Renal cortex interstitium (tissue), 11 donors: ENCODE measurements around the gene ELMO3. TPM values are rescaled to one million over a fixed set of nuclear protein-coding genes. Genes with fewer than 3 reads are reported as not detected.

Experiments used
- DNase-seq, 11 donors: peaks; one replicate each; pipeline ENCODE4 v3.0.0-alpha.2; 2013; ENCODE audit warnings: low read depth in 9 of 11, low spot score in 4 of 11; ENCODE audit errors: extremely low read depth in 1 of 11
- polyA plus RNA-seq, 3 donors: library from polyadenylated mRNA; unstranded; fragments of 120-200 nt; gene quantifications; one replicate each; pipeline ENCODE4 v1.2.1, GENCODE V29; 2013; ENCODE audit not compliant: insufficient read length in 3 of 3

The ELMO3 gene
- polyA plus RNA-seq, 3 donors, result 3.6 to 6.5 (median 5.6) TPM

DNA sequence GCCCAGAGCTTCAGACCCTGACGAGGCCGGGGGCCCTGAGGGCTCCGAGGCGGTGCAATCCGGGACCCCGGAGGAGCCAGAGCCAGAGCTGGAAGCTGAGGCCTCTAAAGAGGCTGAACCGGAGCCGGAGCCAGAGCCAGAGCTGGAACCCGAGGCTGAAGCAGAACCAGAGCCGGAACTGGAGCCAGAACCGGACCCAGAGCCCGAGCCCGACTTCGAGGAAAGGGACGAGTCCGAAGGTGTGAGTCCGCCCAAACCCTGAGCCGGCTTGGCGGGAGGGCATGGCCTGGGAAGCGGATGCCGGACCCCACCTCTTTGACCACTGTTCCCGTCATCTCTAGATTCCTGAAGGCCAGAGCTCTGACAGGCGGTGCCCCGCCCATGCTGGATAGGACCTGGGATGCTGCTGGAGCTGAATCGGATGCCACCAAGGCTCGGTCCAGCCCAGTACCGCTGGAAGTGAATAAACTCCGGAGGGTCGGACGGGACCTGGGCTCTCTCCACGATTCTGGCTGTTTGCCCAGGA is 24.2 kb upstream of the ELMO3 start:
- DNase-seq, result no peak

DNA sequence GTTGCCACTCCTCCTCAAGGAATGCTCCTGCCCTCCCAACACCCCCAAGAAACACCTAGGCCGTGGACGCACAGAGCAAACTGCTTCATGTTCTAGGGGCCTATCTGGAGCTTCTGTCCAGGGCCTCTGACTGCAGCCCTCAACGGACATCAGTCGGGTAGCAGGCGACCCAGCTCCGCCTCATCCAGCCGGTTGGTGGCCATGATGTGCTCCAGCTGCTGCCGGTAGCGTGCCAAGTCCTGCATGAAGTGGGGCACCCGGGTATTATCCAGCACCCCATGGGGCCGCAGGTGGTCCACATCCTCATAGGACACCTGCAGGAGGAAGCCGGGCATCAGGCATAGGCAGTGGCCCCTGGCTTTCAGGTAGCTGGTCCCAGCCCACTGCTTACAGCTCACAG is 22.3 kb upstream of the ELMO3 start:
- DNase-seq, result no peak

DNA sequence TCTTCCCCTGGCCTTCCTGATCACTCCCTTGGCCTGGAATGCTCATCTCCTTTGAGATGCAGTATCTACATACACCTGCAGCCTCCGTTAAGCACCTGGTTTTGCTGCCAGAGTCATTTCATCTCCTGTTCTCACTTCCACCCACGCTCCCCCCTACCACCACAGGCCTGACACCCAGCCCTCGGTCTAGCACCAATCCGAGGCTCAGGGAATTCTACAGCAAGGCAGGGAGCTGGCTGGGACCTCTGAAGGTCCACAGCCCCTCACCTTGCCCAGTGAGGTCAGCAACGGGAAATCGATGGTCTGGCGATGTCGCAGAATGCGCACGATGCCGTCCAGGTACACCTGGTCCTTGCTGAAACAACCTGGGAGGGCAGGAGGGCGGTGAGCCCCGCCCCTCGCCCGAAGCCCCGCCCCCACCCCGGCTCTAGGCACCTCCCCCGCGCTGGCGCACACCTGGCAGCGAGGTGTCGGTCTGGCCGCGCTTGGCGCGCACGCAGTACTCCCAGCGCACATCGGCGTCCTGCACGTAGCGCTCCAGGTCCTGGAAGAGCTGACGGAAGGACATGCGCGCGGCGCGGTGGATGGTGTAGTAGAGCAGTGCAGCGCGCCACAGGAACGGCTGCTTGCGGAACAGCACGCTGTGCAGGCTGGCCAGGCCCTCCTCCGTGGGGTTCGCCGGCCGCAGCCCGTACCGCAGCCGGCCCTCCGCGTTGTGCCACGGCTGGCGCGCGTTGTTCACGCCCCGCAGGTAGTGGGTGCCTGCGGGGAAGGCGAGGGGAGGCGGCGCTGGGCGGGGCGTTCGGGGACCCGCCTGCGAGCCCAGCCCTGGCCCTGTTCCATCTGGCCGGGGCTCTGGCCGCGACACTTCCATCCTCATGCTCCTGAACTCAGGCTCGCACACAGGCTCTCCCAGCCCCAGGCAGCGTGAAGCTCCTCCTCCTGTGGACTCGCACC is 20.9 kb upstream of the ELMO3 start:
- no peak for DNase-seq

DNA sequence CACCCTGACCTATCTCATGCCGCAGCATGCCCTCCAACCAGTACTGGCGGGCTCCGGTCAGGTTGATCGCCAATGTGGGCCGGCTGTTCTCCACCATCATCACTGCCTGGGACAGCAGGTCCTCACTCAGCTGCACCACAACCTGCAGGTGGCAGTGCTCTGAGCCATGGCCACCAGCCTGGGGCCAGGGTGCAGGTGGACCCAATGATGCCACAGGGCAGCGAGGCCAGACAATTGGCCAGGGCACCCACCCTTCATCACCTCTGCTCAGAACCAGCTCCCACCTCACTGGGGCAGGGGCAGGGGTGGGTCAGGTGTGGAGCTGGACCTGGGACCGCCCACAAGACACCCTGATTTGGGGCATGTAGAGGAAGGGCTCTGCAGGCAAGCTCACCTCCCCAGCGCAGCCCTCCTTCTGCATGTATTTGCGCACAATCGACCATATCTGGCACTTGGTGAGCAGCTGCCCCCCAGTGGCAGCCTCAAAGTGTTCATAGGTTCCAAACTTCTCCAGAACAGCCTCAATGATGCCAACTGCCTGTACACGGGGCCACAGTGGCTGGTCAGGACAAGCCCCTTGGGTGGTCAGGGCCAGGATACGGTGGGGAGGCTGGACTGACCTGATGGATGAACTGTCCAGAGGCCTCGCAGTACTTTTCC is 19.4 kb upstream of the ELMO3 start:
- no peak for DNase-seq

DNA sequence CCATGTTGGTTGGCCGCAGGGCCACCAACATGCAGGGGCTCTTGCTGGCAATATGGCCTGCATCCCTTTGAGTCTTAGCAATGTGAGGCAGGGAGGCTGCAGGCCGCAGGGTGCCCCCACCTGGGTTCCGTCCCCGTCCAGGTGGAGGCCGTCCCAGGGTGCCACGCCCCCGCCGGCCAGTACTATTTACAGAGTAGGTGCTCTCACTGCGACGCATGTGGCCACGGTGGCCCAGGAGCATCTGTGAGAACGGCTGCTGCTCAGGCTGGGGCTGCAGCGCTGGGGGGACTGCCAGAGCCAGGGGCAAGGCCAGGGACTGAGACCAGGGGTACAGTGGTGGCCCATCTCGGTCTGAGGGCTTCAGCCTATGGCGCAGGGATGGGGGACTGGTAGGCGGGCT is 18.8 kb upstream of the ELMO3 start:
- no peak for DNase-seq

DNA sequence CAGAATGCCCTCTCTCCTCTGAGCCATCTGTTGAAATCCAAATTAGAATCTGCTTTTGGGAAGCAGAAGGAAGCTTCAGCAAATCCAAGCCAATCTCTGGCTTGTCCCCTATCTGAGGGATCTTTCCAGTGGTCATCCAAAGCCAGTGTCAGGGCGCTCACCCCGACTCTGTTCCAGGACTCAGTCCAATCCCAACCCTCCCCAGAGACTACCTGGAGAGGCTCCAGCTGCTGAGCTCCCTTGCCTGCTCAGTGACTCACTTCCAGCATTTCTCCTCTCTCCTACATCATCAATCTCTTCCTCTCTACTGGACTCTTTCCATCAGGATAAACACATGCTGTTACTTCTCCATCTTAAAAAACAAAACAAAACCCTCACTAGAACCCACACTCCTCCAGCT is 17.6 kb upstream of the ELMO3 start:
- DNase-seq, result no peak

DNA sequence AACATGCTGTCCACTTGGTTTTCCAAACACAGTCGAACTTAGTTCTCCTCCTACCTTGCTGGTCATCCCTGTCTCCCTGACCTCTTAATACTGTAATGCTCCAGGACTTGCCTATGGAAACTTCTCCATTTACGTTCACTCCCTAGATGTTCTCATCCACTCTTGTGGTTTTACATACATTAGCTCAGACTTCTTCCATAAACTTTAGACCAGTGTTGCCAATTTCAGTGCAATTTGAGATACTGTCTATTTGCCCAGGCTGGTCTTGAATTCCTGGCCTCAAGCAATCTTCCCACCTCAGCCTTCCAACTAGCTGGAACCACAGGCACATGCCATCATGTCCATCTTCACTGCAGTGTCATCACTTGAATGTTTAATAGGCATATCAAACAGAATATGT is 16.6 kb upstream of the ELMO3 start:
- DNase-seq, result no peak

DNA sequence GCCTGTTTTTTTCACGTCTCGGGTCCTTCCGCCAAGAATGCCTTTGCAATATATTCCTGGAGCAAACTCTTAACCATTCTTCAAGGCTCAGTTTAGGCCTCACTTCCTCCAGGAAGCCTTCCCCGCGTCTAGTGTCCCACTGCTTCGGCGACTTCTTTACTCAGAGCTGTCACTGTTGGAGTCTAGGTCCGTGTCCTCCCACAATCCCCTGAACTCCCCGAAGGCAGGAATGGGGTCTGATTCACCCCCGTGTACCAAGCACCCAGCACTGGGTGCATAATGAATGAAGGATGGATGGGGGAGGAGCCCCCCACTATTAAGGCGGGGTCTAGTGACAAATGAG is 15.7 kb upstream of the ELMO3 start:
- no peak for DNase-seq

DNA sequence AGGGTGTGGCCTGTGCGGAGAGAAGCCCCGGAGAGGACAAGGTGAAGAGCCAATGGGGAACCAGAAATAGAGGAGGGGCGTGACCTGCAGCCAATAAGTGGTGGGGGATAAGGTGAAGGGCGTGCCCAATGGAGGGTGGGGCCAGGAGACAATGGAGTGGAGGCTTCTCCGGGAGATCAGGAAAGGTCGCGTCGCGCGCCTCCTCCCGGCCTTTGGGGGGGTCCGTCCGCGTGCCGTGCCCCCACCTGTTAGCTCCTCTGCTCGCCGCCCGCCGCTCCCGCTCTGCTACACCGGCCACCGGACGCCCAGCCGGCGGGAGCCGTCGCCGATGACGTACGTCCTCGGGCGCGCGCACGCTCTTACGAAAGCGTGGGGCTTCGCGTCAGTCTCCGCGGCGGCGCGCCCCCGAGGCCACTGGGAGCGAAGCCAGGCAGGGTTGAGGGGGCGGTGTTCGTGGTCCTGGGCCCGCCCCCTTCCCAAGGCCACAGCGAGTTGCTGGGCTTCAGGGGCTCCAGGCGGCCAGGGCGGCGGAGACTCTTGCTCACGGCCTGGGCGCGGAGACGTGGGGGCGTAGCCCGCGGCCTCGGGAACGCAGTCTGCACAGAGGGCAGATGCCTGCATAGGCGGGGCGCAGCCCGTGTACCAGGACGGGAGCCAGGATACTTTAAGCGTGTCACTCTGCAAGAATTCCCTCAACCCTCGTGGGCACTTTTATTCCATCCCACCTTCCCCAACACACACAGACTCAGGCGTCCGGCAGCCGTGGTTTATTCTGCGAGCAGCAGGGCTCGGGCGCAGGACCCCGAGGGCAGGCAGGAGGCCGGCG is 15.1 kb upstream of the ELMO3 start, which contains the start of gene MATCAP1:
Gene MATCAP1 (minus strand): TSS at position 337 of the 826 bp plus-strand sequence. CDS start 3,353 bp downstream, outside the sequence.
- DNase-seq, result peak; percentile 89 to 96 (median 95)

DNA sequence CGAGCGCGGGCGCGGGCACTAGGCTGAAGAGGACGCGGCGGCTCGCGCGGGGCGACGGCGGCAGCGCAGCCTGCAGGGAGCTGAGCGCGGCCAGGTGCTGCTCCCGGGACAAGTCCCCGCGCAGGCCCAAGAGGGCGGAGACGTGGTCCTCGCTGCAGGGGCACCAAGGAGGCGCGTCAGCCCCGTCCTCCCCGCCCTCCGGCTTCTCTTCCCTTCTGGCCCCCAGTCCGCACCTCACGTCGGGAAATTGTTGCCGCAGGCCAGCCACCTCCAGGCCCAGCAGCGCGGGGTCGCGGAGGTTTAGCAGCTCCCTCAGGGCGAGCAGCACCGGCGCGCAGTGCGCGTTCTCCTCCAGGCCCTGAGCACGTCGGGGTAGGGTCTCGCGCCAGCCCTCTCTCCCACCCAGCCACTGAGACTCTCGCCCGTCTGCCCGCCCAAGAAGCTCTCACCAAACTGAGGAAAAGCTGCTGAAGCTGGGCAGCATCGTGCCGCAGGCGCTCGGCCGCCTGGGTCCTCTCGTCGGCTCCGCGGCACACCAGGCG is 14.4 kb upstream of the ELMO3 start:
- DNase-seq, result no peak

DNA sequence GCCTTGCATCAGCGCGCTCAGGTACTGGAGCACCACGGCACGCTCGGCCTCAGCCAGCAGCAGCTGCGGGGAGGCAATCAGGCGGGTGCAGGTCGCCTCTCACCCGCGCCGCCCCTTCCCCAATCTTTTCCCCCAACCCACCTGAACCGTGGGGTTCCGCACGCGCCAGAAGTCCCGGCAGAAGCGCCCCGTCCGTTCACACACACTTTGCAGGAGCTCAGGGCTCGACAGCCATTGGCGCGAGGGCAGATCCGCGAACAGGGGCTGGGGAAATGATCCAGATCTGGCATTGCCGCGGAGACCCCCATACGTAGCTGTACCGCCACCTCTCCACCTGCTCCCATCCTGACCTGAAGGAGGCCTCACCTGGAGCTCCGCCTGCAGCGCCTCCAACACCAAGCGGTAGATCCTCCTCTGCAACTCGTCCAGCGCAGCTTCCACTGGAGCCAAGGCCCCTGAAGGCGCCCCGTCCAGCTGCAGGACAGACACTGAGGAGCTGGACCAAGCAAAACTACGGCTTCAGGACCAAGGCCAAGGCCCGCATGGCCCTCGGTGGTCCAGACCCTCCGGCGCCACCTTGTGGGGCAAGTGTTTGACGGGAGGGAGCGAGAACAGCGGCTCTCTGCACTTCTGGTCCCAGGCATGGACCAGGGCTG is 13.8 kb upstream of the ELMO3 start:
- DNase-seq, result peak in 10 of 11 donors; percentile 79 to 91 (median 84)

DNA sequence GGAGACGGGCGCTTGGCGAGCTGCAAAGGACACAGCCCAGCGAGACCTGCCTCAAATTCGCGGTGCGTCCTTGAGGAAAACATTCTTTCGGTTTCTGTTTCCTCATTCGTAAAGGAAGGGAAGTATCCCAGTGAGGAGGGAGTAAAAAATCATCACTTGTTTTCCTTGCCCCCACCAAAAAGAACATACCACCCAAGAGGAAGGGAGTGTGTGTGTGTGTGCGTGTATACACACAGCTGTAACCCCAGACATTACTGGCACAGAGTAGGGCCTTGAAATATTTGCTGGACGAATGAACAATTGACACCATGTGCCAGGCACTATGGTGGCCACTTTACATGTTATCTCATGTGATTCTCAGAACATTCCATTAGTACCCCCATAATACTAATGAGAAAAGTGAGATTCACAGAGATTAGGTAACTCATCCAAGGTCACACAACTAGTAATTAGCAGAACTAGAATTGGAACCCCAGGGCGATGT is 13.2 kb upstream of the ELMO3 start:
- DNase-seq, result no peak

DNA sequence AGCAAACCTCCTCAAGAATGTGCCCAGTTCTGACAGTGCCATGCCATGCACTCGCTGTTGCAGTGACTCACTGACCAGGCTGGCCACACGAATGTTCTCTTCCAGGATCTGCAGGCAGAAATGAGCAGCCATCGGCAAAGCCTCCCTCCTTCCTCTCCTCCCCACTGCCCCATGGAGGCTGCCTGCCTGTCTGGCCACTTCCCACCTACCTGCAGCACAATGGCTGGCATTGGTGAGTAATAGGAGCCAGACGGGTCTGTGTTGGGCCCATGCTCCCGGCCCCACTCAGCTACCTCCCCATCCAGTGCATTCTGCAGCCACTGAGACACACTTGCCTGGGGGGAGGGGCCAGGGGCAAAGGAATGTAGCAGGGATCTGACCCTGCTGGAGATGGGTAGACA is 12.4 kb upstream of the ELMO3 start:
- DNase-seq, result no peak

DNA sequence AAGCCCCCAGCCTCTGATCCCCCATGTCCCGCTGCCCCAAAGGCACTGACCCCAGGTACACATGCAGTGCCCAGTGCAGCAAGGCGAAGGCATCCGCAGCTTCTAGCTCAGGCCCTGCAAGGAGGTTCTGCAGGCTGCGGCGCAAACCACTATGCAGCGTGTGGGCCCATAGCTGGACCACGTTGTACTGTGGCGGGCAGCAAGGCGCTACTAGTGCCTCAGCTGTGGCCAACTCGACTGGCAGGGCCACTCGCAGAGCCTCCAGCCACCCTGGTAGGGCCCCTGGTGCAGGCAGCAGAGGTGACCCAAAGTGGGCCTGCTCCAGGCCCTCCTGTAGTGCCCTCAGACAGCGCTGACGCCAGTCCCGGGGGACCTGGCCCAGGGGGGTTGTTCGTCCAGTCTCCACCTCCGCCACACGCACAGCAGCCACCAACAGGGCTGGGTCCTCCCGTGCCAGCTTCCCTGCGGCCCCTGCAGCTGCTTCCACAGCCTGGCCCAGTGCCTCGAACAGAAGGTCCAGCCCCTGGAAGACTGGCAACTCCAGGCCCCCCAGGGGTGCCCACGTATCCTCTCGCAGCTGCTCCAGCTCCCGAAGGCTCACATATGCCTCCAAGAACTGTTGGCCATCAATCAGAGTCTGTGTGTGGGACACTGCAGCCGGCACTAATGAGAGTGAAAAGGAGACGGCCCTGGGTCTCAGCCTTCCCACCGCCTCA is 11.6 kb upstream of the ELMO3 start:
- DNase-seq, result no peak

DNA sequence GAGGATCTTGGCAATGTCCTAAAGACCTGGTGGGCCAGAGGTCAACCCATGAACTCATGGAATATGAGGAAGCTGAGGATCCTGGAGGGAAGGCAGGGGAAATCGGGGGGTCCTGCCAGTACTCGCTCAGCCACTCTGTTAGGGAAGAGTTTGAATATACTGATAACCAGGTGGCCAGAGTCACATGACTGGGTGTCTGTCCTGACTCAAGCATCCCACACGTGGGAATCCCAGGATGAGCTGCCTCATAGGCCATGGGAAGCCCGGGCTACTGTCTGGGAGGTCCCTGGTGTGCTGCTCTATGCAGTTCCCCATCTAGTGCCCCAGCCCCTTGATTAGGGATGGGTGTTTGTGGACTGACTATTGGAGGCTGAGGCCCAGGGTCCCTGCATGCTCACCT is 10.6 kb upstream of the ELMO3 start:
- no peak for DNase-seq

DNA sequence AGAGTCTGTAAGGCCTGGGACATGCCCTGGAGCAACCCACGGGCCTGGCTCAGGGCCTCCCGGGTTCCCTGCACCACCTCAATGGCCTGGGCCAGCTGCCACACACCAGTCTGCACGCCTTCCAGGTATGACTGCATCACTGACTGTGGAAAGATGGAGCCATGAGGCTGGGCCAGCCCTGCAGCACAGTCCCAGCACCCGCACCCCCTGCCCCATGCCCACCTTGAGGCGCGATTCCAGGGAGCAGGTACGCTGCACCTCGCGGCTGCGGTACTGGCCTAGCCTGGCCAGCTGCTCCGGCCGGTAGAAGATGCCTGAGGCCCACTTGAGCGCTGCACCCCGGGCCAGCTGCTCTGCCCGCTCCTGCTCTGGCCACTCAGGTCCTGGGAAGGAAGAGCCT is 10.1 kb upstream of the ELMO3 start:
- DNase-seq, result no peak

DNA sequence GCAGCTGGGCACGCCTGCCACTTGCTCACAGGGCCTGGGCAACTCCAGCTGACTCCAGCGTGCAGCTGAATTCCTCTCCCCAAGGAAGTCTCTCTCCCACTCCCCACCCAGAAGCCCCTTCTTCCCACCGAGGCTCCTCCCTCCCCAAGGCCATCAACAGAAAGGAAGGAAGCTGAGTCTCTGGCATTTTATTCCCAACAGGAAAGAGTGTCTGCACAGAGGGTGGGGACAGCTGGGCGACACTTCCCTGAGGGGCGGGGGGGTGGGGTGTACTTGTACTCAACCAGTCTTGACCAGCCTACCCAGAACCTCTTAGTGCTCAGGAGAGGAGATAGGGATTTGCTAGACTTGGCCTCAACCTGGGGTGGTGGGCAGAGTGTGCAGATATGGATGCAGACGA is 8.9 kb upstream of the ELMO3 start, which contains the start of gene EXOC3L1:
Gene EXOC3L1 (minus strand): TSS at position 96 of the 400 bp plus-strand sequence. CDS start 460 bp downstream, outside the sequence.
- no peak for DNase-seq
